HFF-Myc (cell line): ENCODE measurements around the gene HRAS.

Experiments used
- DNase-seq: peaks from one replicate; pipeline ENCODE4 v3.0.0-alpha.2; 2011; ENCODE audit warnings: low read depth; ENCODE audit errors: extremely low read depth
- H3K4me3 ChIP-seq: replicated peaks from 2 replicates; pipeline ENCODE4 v1.5.1; 2011; ENCODE audit warnings: low read depth, mild to moderate bottlenecking, control low read depth, low read length
- TF ChIP-seq, protein P1 (sequence below): IDR thresholded peaks from 2 replicates; pipeline ENCODE4 v1.5.1; 2012; ENCODE audit warnings: mild to moderate bottlenecking, low read depth, low read length, control low read depth; ENCODE audit errors: missing control alignments

HRAS gene

GRCh38 chr11:551131-551530 is 15.8 kb upstream of the HRAS start:
- no peak for DNase-seq
- H3K4me3 ChIP-seq = no peak overlapping the region
- TF ChIP-seq, protein P1, sequence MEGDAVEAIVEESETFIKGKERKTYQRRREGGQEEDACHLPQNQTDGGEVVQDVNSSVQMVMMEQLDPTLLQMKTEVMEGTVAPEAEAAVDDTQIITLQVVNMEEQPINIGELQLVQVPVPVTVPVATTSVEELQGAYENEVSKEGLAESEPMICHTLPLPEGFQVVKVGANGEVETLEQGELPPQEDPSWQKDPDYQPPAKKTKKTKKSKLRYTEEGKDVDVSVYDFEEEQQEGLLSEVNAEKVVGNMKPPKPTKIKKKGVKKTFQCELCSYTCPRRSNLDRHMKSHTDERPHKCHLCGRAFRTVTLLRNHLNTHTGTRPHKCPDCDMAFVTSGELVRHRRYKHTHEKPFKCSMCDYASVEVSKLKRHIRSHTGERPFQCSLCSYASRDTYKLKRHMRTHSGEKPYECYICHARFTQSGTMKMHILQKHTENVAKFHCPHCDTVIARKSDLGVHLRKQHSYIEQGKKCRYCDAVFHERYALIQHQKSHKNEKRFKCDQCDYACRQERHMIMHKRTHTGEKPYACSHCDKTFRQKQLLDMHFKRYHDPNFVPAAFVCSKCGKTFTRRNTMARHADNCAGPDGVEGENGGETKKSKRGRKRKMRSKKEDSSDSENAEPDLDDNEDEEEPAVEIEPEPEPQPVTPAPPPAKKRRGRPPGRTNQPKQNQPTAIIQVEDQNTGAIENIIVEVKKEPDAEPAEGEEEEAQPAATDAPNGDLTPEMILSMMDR = no peak

- DNase-seq = no peak
- no peak overlapping the region for H3K4me3 ChIP-seq
- TF ChIP-seq, protein P1 = no peak
Measured at GRCh38 chr11:550746-551085, 15.3 kb upstream of the HRAS start.

DNA sequence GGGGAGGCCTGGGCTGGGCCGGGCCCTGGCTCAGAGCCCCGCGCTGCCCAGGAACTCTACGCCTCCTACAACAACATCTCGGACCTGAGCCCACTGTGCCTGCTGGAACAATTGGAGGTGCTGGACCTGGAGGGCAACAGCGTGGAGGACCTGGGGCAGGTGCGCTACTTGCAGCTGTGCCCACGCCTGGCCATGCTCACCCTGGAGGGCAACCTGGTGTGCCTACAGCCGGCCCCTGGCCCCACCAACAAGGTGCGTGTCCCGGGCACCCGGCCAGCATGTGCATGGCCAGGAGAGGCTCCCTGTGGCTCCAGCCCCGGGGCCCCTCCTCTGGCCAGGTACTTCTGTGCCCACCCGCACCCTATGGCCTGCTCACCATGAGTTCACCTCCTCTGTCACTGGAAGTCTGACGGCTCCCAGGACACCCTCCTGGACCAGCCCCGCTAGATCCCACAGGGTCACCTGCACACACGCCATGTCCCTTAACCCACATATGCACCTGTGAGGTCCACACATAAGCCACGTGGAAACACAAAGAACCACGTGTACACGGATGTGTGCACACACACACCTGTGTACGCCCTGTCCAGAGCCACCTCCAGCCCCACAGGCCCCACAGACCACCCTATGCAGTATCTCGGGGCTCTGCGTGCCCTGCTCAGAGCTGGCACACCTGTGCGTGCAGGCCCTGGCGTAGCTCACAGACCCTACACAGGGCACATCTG is 14.8 kb upstream of the HRAS start:
- H3K4me3 ChIP-seq = no peak overlapping the region
- DNase-seq = no peak
- TF ChIP-seq, protein P1 = no peak

DNA sequence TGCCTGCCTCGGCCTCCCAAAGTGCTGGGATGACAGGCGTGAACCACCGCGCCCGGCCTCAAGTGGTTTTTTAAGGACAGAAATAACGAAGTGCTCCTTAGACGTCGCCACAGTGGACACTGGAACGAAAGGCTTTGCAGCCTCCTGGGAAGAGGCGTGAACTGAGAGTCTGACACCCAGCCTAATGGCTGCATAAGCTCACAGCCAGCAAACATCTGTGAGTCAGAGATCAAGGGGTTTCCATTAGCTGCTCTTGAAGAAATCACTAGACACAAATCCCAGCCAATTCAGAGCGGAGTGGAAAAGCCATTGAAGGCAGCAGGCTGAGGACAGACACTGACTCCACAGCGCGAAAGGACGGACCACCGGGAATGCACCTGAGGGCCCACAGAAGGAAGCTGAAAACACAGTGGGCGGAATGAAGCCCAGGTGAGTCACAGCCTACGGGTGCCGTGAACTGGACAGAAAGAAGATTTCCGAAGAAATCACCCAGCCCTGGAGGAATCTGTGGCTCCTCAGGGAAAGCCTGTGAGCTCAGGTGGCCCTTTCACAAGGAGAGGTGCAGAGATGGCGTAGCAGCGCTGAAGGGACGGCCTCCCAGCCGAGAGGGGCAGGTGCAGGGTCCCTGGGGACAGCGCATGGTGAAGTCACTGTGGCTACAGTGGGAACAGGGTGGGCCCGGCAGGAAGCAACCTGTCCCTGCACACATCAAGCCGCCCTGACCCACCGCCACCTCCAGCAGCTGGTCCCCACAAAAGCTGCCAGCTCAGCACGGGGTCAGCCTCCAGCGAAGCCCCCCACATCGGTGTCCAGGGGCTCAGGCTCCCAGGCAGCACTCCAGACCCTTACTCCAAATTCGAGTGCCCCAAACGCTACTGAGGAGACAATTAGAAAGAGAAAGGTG is 13.6 kb upstream of the HRAS start:
- DNase-seq = no peak
- TF ChIP-seq, protein P1 = no peak
- no peak overlapping the region for H3K4me3 ChIP-seq

- TF ChIP-seq, protein P1 = no peak
- no peak overlapping the region for H3K4me3 ChIP-seq
- no peak for DNase-seq
Measured at GRCh38 chr11:545171-545570, 9.8 kb upstream of the HRAS start.

DNA sequence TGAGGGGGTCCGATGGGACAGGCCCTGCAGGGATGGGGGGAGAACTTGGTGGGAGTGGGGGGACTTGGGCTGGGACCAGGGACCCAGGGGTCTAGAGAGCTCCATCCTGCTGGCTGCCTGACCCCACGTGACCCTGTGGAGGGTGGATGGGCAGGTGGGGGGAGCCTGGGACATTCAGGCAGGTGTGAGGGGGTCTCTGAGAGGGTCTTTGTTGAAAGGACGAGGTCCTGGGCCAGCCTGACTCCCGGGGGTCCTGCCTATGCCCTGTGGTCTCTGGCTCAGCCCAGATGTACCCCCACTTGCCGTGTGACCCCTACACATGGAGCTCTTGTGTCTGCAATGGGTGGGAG is 9.4 kb upstream of the HRAS start:
- no peak overlapping the region for H3K4me3 ChIP-seq
- TF ChIP-seq, protein P1 = no peak
- DNase-seq = no peak
